Stimulated activated CD4-positive, alpha-beta T cell treated with anti-CD3 and anti-CD28 coated beads, Interleukin-2, amount 100 ng/mL, for 48 hours (primary cell): ENCODE results near the gene RPRML.
A peak's percentile ranks its signal among the peaks of the same experiment; 100 is the strongest.

Experiments used
- DNase-seq, 2 donors: peaks; one replicate each; pipeline ENCODE4 v3.0.0-alpha.2; 2020

Gene RPRML

GRCh38 chr17:46943501-46944393, 35.3 kb downstream of the RPRML start:
- DNase-seq: peak in 1 of 2 donors; percentile 8

DNA sequence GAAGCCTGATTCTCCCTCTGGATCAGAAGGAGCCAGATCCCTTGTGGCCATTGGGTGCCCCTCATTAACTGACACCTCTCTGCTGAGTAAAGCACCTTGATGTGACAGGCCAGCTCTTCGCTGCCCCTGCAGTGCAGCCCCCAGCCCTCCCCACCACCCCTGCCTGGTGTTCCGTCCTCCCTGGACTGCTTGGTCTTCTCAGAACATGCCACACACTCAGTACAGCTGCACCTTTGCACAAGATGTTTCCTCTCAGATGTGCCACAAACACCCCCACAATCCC, 35.9 kb downstream of the RPRML start:
- DNase-seq: no peak

DNA sequence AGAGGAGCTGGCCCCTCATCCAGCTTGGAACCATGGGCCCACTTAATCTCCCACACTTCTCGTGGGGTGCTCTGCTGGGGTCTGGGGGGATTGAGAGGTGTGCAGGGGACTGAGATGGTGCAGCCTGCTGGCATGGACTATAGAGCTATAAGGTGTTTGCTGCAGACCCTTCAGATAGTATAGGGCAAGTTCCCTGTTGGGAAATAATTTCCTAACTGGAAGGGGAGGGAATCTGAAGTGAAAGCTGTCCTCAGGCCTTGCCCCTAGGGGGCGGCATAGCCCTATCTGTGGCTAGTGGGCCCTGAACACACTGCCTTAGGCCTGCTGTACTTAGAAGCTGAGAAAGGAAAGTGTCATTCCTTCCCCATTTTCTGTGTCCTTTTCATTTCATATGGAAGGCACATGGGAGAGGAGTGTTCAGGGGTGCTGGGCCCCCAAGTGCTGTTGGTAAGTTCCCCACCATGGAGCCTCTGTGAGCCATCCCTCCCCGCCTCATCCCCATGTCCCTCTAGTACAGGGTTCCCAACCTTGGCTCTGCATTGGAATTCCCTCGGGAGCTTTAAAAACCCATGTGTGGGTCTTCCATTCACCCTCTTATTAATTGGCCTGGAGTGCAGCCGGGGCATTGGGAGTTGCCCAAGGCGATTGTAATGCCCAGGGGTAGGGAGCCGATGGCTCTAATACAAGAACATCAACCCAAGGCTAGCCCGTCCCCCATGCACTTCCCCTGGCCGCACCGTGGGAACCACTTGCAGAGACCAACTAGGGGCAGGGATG, 36.4 kb downstream of the RPRML start:
- peak; percentile 42 to 53 for DNase-seq

- DNase-seq: peak; percentile 67 to 69
Measured at GRCh38 chr17:46940692-46941404, 38.2 kb downstream of the RPRML start.

DNA sequence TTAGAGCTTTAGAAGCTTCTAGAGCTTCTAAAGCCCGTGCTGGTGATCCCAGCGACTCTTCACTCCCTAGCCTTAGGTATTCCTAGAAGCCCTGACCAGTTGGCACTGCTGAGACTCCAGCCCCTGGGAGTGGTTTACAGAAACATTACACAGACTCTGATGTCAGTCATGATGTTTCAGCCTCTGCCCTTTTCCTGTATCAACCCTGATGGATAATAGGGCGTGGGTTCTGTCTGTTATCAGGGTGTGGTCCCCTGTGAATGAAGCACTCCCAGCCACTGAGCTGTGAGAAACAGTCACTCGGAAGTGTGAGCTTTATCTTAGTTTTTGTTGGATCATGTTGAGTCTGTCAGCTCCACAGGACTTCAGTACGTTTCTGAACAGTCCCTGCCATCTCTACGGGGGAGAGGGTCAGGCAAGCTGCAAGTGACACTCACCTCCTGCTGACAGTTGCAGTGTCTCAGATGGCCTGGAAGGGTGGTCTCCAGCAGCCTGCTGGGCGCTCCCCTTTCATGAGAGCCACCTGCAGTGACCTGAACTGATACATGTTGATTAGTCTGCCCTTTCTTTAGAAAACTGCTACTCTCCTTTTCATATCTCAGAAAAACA, 43.3 kb downstream of the RPRML start:
- DNase-seq: no peak

GRCh38 chr17:46931596-46931995, 47.5 kb downstream of the RPRML start:
- no peak for DNase-seq

DNA sequence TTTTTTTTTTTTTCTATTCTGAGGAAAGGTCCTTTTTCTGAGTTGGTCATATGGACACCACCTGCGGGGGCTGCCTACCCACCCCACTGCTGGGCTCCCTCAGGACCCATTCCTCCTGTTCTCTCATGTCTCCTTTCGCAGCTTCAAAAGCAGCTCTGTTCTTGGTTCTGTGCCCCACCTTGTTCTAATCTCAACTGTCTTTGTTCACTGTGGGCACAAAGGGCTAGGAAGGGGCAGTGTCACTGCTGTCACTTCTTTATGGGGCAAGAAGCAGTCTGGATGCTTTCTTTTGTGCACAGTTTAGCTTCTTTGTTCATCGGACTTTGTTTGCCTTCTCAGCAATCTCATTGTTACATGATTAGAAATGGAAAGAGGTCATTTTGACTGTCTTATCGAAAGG, 49.0 kb downstream of the RPRML start:
- DNase-seq: no peak

DNA sequence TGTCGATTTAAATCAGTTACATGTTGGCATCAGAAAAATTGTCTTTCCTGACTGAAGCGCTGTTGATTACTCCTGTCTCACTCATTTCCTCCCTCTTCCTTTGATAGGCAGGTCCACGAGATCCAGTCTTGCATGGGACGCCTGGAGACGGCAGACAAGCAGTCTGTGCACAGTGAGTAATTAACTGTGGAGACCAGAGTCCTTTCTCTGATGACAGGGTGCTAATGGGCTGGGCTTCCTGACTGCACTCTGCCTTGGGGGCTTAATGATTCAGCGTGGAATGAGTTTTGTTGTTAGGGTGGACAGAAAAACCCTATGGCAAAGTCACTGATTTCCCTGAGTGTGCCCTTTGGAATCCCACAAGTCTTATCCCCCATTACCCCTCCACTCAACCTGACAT, 49.6 kb downstream of the RPRML start:
- DNase-seq: no peak

- no peak for DNase-seq
Measured at GRCh38 chr17:46928467-46929261, 50.4 kb downstream of the RPRML start.
